ENCODE data around the gene CDKN2B.
A peak's percentile ranks its signal among the peaks of the same experiment; 100 is the strongest.

CDKN2B gene

GRCh38 chr9:21974343-21974721, 34.8 kb downstream of the CDKN2B start:
- Histone ChIP-seq H3K36me3 (ENCODE audit: insufficient read depth, low read depth, low read length) (no peaks in the 10 kb centered on the region), H3K9me3 (ENCODE audit: insufficient read depth, low read depth, low read length) (peaks cover 2% of the 10 kb centered on the region; the same call in 1 of the 2 replicates), H3K4me3 (ENCODE audit: low read length) (peak overlapping the region; percentile 61), H3K27ac (ENCODE audit: low read length) (no peak overlapping the region), H3K9ac (ENCODE audit: low read depth, low read length) (no peak overlapping the region), H3K4me1 (ENCODE audit: insufficient read depth, low read length) (no peaks in the 10 kb centered on the region), H3K27me3 (ENCODE audit: insufficient read depth, low read length) (peaks cover 100% of the 10 kb centered on the region)

- Histone ChIP-seq H3K4me1 (ENCODE audit: insufficient read depth, low read length) (0 out of 2 replicates have a peak, but pooled peaks cover 4% of the 10 kb centered on the region), H3K4me3 (ENCODE audit: low read length) (no peak overlapping the region), H3K27ac (ENCODE audit: low read length) (no peak overlapping the region), H3K36me3 (ENCODE audit: insufficient read depth, low read depth, low read length) (no peaks in the 10 kb centered on the region), H3K27me3 (ENCODE audit: insufficient read depth, low read length) (peaks cover 100% of the 10 kb centered on the region), H3K9ac (ENCODE audit: low read depth, low read length) (no peak overlapping the region), H3K9me3 (ENCODE audit: insufficient read depth, low read depth, low read length) (peaks cover 4% of the 10 kb centered on the region; the same call in 1 of the 2 replicates)
Observed at GRCh38 chr9:21972361-21972760, 36.7 kb downstream of the CDKN2B start.

GRCh38 chr9:21970800-21971640, 38.1 kb downstream of the CDKN2B start:
- Histone ChIP-seq H3K9ac (ENCODE audit: low read depth, low read length) (no peak overlapping the region), H3K27me3 (ENCODE audit: insufficient read depth, low read length) (peaks cover 100% of the 10 kb centered on the region), H3K36me3 (ENCODE audit: insufficient read depth, low read depth, low read length) (no peaks in the 10 kb centered on the region), H3K4me3 (ENCODE audit: low read length) (peak overlapping the region; percentile 26; the same call in 1 of the 2 replicates), H3K27ac (ENCODE audit: low read length) (no peak overlapping the region), H3K4me1 (ENCODE audit: insufficient read depth, low read length) (0 out of 2 replicates have a peak, but pooled peaks cover 4% of the 10 kb centered on the region), H3K9me3 (ENCODE audit: insufficient read depth, low read depth, low read length) (peaks cover 4% of the 10 kb centered on the region; the same call in 1 of the 2 replicates)

- H3K9me3 ChIP-seq (ENCODE audit: insufficient read depth, low read depth, low read length) = peaks cover 4% of the 10 kb centered on the region; the same call in 1 of the 2 replicates
- no peak overlapping the region for H3K9ac ChIP-seq (ENCODE audit: low read depth, low read length)
- peaks cover 4% of the 10 kb centered on the region; the same call in 1 of the 2 replicates for H3K4me1 ChIP-seq (ENCODE audit: insufficient read depth, low read length)
- peaks cover 100% of the 10 kb centered on the region for H3K27me3 ChIP-seq (ENCODE audit: insufficient read depth, low read length)
- no peak overlapping the region; the same call in 1 of the 2 replicates for H3K4me3 ChIP-seq (ENCODE audit: low read length)
- no peak overlapping the region for H3K27ac ChIP-seq (ENCODE audit: low read length)
- no peaks in the 10 kb centered on the region for H3K36me3 ChIP-seq (ENCODE audit: insufficient read depth, low read depth, low read length)
Observed at GRCh38 chr9:21969951-21970799, 38.9 kb downstream of the CDKN2B start.

GRCh38 chr9:21969011-21969940, 39.8 kb downstream of the CDKN2B start:
- no peak overlapping the region for H3K27ac ChIP-seq (ENCODE audit: low read length)
- H3K9me3 ChIP-seq (ENCODE audit: insufficient read depth, low read depth, low read length) = peaks cover 4% of the 10 kb centered on the region; the same call in 1 of the 2 replicates
- peaks cover 100% of the 10 kb centered on the region for H3K27me3 ChIP-seq (ENCODE audit: insufficient read depth, low read length)
- H3K36me3 ChIP-seq (ENCODE audit: insufficient read depth, low read depth, low read length) = no peaks in the 10 kb centered on the region
- H3K9ac ChIP-seq (ENCODE audit: low read depth, low read length) = no peak overlapping the region
- H3K4me1 ChIP-seq (ENCODE audit: insufficient read depth, low read length) = peaks cover 4% of the 10 kb centered on the region; the same call in 1 of the 2 replicates
- no peak overlapping the region for H3K4me3 ChIP-seq (ENCODE audit: low read length)

GRCh38 chr9:21968331-21969010, 40.6 kb downstream of the CDKN2B start:
- peaks cover 100% of the 10 kb centered on the region for H3K27me3 ChIP-seq (ENCODE audit: insufficient read depth, low read length)
- no peak overlapping the region for H3K4me3 ChIP-seq (ENCODE audit: low read length)
- peaks cover 4% of the 10 kb centered on the region; the same call in 1 of the 2 replicates for H3K9me3 ChIP-seq (ENCODE audit: insufficient read depth, low read depth, low read length)
- no peak overlapping the region for H3K9ac ChIP-seq (ENCODE audit: low read depth, low read length)
- H3K4me1 ChIP-seq (ENCODE audit: insufficient read depth, low read length) = peaks cover 4% of the 10 kb centered on the region; the same call in 1 of the 2 replicates
- H3K36me3 ChIP-seq (ENCODE audit: insufficient read depth, low read depth, low read length) = no peaks in the 10 kb centered on the region
- no peak overlapping the region for H3K27ac ChIP-seq (ENCODE audit: low read length)

GRCh38 chr9:21967702-21968101, 41.4 kb downstream of the CDKN2B start:
- Histone ChIP-seq H3K9ac (ENCODE audit: low read depth, low read length) (no peak overlapping the region), H3K27ac (ENCODE audit: low read length) (no peak overlapping the region), H3K9me3 (ENCODE audit: insufficient read depth, low read depth, low read length) (peaks cover 4% of the 10 kb centered on the region; the same call in 1 of the 2 replicates), H3K4me3 (ENCODE audit: low read length) (no peak overlapping the region), H3K4me1 (ENCODE audit: insufficient read depth, low read length) (peaks cover 4% of the 10 kb centered on the region; the same call in 1 of the 2 replicates), H3K27me3 (ENCODE audit: insufficient read depth, low read length) (peaks cover 100% of the 10 kb centered on the region), H3K36me3 (ENCODE audit: insufficient read depth, low read depth, low read length) (no peaks in the 10 kb centered on the region)

- no peaks in the 10 kb centered on the region for H3K36me3 ChIP-seq (ENCODE audit: insufficient read depth, low read depth, low read length)
Observed at GRCh38 chr9:21967169-21967568, 41.9 kb downstream of the CDKN2B start.

GRCh38 chr9:21966140-21966851, 42.8 kb downstream of the CDKN2B start:
- H3K36me3 ChIP-seq (ENCODE audit: insufficient read depth, low read depth, low read length) = no peaks in the 10 kb centered on the region
- H3K9me3 ChIP-seq (ENCODE audit: insufficient read depth, low read depth, low read length) = peaks cover 4% of the 10 kb centered on the region; the same call in 1 of the 2 replicates
- H3K4me1 ChIP-seq (ENCODE audit: insufficient read depth, low read length) = peaks cover 4% of the 10 kb centered on the region; the same call in 1 of the 2 replicates
- H3K9ac ChIP-seq (ENCODE audit: low read depth, low read length) = no peak overlapping the region
- H3K27me3 ChIP-seq (ENCODE audit: insufficient read depth, low read length) = peaks cover 99% of the 10 kb centered on the region
- H3K27ac ChIP-seq (ENCODE audit: low read length) = no peak overlapping the region
- H3K4me3 ChIP-seq (ENCODE audit: low read length) = no peak overlapping the region

More at GRCh38 chr9:21967169-21967568, 41.9 kb downstream of the CDKN2B start:
- Histone ChIP-seq H3K9me3 (ENCODE audit: insufficient read depth, low read depth, low read length) (peaks cover 4% of the 10 kb centered on the region; the same call in 1 of the 2 replicates), H3K4me3 (ENCODE audit: low read length) (no peak overlapping the region), H3K27me3 (ENCODE audit: insufficient read depth, low read length) (peaks cover 99% of the 10 kb centered on the region), H3K4me1 (ENCODE audit: insufficient read depth, low read length) (peaks cover 4% of the 10 kb centered on the region; the same call in 1 of the 2 replicates), H3K27ac (ENCODE audit: low read length) (no peak overlapping the region), H3K9ac (ENCODE audit: low read depth, low read length) (no peak overlapping the region)

Measured in iPS-20b (cell line).